PC-9 (cell line): ENCODE results near the gene AUTS2.

ENCODE experiments used
- CTCF ChIP-seq: fragments of 200-600 bp; sonication (generic); conservative IDR thresholded peaks from 2 replicates; pipeline ENCODE4 v1.6.1; 2017; ENCODE audit warnings: mixed run types, antibody characterized with exemption, mild to moderate bottlenecking, moderate library complexity
- EZH2 ChIP-seq: fragments of 200-600 bp; sonication (generic); IDR thresholded peaks from 2 replicates; pipeline ENCODE4 v1.8.0; 2017; ENCODE audit warnings: antibody characterized with exemption, low read depth

- no peak for TF ChIP-seq CTCF
- no peak for TF ChIP-seq EZH2
These were observed 364.2 kb downstream of the AUTS2 start for GRCh38 chr7:69962186-69963065.
